ENCODE results near the gene CRYBG3.

The CRYBG3 gene

GRCh38 chr3:97838393-97838792 lies 16.6 kb downstream of the CRYBG3 start:
- DNase-seq (ENCODE audit: low read depth): no peak

GRCh38 chr3:97839944-97840343 lies 18.1 kb downstream of the CRYBG3 start:
- no peak for DNase-seq (ENCODE audit: low read depth)

- no peak for DNase-seq (ENCODE audit: low read depth)
Measured at GRCh38 chr3:97841304-97841703, 19.5 kb downstream of the CRYBG3 start.

DNA sequence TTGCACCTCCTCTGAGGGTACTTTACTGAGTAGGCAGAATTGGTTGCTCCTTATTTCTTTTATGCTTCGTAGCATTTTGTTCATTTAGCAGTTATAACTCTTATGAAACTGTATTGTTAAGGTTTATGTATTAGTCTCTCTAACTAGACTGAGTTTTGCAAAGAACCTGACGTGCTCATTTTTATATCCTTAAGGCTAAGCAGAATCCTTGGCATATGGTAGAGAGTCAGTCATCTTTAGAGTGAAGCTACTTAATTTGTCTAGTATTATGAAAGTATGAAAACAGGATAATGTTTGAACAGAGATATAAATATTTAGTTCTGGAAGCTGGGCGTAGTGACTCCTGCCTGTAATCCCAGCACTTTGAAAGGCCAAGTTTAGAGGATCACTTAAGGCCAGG lies 20.1 kb downstream of the CRYBG3 start:
- no peak for DNase-seq (ENCODE audit: low read depth)

DNA sequence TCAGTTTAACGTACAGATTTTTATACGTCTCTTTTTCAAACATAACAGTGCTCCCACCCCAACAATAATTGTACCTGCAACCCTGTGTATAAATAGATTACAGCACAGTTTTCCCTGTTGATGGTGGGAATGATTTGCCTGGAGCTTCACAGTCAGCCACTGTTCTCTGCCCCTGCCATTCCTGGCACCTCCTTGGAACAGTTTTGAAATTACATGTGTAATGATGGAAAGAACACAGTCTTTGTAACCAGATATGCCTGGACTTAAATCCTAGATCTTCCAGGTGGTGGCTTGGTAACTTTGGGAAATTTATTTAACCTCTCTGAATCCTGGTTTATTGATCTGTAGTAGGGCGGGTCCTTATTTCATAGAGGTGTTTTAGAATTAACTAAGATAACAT lies 27.0 kb downstream of the CRYBG3 start:
- no peak for DNase-seq (ENCODE audit: low read depth)

DNA sequence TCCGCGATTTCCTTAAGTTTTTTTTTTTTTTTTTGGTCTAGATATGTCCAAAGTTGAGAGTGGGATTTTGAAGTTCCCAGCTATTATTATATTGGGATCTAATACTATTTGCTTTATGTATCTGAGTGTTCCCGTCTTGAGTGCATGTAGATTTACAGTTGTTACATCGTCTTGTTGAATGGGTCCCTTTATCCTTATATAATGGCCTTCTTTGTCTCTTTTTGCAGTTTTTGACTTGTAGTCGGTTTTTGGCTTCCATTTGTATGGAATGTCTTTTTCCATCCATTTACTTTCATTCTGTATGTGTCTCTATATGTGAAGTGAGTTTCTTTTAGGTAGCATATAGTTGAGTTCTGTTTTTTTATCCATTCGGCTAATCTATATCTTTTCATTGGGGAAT lies 35.6 kb downstream of the CRYBG3 start:
- DNase-seq (ENCODE audit: low read depth): no peak

GRCh38 chr3:97860364-97860763 lies 38.6 kb downstream of the CRYBG3 start:
- no peak for DNase-seq (ENCODE audit: low read depth)

- DNase-seq (ENCODE audit: low read depth): no peak
Measured at GRCh38 chr3:97862582-97862981, 40.8 kb downstream of the CRYBG3 start.

DNA sequence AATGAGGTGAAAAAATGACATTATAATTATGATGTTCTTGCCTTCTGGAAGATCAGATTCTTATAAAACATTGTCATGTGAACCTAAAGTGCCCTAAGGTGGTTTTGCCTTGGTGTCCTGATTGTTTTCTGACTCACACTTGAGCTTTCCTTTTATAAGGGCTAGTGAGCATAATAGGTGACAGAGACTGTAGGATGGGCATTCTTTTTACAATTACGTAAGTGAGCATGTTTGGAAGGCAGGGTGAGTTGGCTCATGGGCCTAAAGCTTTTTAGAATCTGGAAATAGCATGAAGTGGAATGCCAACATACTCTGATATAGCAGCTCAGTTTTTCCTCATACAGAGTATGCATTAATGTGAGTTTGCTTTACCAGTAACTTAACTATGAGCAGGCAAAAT lies 41.2 kb downstream of the CRYBG3 start:
- DNase-seq (ENCODE audit: low read depth): no peak

- DNase-seq (ENCODE audit: low read depth): no peak
Measured at GRCh38 chr3:97863775-97864174, 42.0 kb downstream of the CRYBG3 start.

GRCh38 chr3:97871186-97871585 lies 49.4 kb downstream of the CRYBG3 start:
- DNase-seq (ENCODE audit: low read depth): no peak

DNA sequence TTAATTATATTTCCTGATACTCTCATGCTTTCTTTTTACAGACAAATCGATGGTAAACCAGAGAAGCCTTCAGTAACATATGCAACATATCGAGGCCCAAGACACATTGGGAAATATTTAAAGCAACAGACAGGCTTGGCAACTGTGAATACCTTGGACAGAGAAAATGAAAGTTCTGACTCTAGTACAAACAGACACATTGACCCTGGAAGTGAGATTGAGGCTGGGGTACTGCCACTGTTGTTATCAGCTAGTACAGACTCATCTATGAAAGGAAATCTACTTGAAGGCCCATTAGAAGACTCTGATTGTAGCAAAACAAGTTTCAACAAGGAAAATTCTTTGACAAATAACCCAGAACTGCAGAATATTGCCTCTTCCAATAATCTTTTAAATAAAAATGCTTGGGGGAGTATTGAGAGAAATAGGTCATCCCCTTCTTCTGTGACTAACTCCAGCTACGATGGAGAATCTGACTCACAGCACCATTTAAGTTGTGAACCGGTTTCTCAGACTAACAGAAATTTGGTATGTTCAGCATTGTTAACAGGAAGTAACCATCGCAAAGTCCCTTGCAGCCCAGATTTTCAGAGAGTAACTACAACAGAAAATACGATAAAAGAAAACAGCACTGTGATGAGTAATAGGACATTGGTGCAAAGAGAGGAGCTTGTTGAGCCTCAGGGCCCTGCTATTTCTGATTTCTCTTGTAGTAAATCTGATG lies 50.2 kb downstream of the CRYBG3 start:
- peak; percentile 31 for DNase-seq (ENCODE audit: low read depth)

DNA sequence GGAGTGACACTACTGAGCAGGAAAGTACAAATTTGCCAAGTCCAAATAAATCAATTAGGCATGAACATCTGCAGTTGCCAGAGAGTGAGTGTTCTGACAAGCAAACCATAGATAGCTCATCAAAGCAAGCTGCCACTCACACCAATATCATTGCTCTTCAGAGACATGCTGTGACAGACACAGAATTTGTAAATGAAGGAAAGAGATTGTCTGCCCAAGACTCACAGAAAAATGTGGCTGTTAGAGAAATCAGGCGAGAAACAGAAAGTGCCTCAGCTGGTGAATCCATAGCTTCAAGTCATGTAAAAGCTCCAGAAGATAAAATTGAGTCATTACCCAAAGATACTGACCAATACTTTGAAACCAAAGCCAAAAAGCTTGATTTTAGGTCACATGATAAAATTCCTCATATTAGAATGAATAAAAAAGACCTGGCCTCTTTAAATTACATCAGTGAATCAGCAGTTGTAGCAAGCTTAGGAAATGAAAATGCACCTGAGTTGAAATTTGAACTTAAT lies 50.8 kb downstream of the CRYBG3 start:
- DNase-seq (ENCODE audit: low read depth): no peak

- DNase-seq (ENCODE audit: low read depth): no peak
Measured at GRCh38 chr3:97880267-97880666, 58.5 kb downstream of the CRYBG3 start.

DNA sequence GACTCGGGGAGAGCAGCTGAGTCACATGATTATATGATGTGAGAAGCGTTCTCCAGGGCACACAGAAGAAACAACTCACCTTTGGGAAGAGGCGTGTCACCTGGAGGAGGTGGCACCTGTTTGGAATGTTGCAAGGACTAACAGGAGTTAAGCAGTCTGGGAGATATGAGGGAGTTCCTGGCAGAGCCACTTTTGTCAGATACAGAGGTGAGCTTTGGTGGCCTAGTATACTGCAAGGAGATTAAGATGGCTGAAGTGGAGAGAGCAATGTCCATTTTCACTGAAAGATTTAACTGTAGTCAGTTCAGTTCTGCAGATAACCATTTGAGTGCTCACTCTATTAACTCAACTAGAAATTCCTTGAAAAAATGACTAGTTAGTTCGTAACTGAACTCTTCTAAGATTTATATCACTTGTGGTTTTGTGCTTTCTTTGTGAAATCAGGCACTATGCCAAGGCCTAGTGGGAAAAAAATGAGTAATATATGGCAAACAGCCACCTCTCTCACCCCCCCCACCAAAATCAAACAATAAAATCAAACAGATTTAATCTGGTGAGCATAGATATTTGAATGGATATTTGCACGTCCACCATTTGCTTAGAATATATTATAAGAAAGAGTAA lies 61.3 kb downstream of the CRYBG3 start:
- DNase-seq (ENCODE audit: low read depth): peak; percentile 23

DNA sequence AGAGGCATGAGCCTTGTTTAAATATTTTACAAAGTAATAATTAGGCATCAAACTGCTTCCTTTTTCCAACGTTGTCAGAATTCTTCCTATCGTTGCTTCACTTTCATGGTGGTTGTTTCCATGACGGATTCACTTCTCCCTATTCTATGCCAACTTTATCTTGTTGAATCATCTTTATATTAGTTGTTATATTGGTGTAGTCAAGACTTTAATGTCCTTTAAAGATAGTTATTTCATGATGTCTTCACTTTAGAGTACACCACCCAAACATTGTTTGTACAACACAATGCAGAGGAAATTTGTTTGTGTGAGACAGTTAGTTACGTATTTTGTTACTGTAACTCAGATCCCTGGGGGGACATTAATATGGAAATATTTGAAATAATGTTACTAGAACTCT lies 61.9 kb downstream of the CRYBG3 start:
- no peak for DNase-seq (ENCODE audit: low read depth)

DNA sequence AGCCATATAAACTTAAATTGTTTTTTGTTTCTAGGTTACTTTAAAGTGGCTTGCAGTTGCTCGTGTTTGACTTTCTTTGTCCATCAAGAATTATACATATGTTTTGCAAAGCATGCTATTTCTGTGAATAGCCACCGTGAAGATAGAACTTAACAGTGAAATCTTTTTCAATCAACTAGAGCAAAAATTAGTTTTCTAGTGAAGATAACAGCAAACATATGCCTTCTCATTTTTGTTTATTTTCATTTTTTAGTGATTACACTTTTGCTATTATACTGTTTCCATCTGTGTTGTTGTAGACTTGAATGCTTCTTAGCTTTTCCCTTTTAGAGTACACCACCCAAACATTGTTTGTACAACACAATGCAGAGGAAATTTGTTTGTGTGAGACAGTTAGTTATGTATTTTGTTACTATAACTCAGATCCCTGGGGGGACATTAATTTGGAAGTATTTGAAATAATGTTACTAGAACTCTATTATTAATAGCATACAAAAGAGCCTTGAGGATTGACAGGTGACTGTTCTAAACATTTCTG lies 62.8 kb downstream of the CRYBG3 start:
- DNase-seq (ENCODE audit: low read depth): no peak

DNA sequence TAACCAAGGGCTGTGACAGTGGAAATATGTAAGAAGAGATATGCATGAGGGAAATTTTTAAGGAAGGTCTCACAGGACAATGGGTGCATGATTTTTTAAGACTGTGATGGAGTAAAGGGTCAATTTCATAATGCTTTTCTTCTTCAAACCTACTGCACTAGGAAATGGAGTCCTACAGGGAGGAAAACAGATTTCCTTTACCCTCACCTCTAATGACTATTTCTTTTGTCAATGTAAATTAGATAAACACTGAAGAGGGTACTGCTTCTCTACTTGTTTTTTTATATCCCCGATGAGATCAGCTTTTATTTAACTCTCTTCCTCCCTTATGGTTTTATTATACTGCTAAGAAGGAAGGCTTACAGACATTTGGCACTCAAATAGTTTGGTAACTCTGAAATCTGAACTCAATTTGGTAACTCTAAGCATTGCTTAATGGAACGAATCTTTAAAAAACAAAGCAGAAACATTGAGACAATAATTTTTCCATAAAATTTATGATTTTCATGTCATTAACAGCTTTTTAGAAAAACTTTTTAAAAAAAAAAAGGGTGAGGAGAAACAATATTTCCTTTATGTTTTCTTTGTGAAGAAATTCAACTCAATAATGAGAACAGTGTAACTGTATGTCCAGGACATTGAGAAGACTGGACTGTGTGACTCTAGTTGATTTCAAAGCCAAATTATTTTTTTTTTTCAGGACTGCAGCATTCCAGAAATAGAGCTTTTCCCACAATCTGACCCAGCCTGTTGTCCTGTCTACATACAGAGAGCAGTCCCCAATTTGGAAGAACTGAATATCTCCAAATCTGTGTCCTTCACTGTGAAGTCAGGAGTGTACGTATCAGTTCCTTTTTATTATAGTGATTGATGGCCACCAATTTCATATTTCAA lies 64.4 kb downstream of the CRYBG3 start:
- no peak for DNase-seq (ENCODE audit: low read depth)

GRCh38 chr3:97889814-97890213 lies 68.0 kb downstream of the CRYBG3 start:
- no peak for DNase-seq (ENCODE audit: low read depth)

- DNase-seq (ENCODE audit: low read depth): no peak
Measured at GRCh38 chr3:97892852-97893251, 71.0 kb downstream of the CRYBG3 start.

- no peak for DNase-seq (ENCODE audit: low read depth)
Measured at GRCh38 chr3:97895216-97895615, 73.4 kb downstream of the CRYBG3 start.

DNA sequence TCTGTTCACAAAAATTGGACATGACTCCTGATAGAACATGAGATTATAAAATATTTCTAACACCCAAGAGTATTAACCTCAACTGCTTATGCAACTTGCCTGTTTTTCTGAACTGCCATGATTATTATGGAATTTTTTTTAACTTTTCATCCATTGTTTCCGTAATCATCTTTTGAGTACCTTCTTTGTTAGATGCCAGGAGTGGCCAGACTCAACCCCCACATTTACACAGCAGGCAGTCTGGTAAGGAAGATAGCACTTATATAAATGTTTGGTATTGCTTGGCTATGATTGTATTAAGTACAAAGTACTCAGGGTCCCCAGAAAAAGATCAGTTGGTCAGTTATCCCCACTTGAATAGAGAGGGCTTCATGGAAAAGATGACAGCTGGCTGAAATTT lies 74.3 kb downstream of the CRYBG3 start:
- no peak for DNase-seq (ENCODE audit: low read depth)

- no peak for DNase-seq (ENCODE audit: low read depth)
Measured at GRCh38 chr3:97896547-97896946, 74.7 kb downstream of the CRYBG3 start.
